Measurements from ENCODE around the gene CHCHD6. TPM values are rescaled to one million over a fixed set of nuclear protein-coding genes. Genes with fewer than 3 reads are reported as not detected.
A peak's percentile ranks its signal among the peaks of the same experiment; 100 is the strongest.

The CHCHD6 gene
- total and polyA plus RNA-seq, 4 donors, result 12.1 to 22.6 (median 17.5) TPM

GRCh38 chr3:126959921-126960603 lies 256.0 kb downstream of the CHCHD6 start:
- DNase-seq (peak in 2 of 3 donors; percentile 21 to 37), ATAC-seq (ENCODE audit: insufficient read depth, low FRiP score) (no peak)
- Histone ChIP-seq H3K27ac (ENCODE audit: low read depth in 1 of 2, low read length in 1 of 2) (peak overlapping the region in 1 of 2 donors; percentile 63), H3K4me3 (no peak overlapping the region), H3K27me3 (ENCODE audit: control insufficient read depth in 3 of 3, insufficient read depth in 3 of 3, low read length in 2 of 3) (no peaks in the 10 kb centered on the region), H3K9ac (ENCODE audit: insufficient read depth in 1 of 2, low read length in 2 of 2) (no peak overlapping the region), H3K36me3 (ENCODE audit: control insufficient read depth in 4 of 4, insufficient read depth in 4 of 4, low read length in 4 of 4) (peaks cover 0 to 3% (median 0%) of the 10 kb centered on the region in 4 donors), H3K9me3 (ENCODE audit: control insufficient read depth in 4 of 4, insufficient read depth in 3 of 4, low read length in 3 of 4) (peaks cover 0 to 2% (median 0%) of the 10 kb centered on the region in 4 donors), H3K4me1 (ENCODE audit: control insufficient read depth in 5 of 5, insufficient read depth in 5 of 5, low read length in 5 of 5) (peaks cover 0 to 15% (median 3%) of the 10 kb centered on the region in 5 donors)
- 79 to 81% methylated on average over 17 of the region's 17 CpGs for WGBS, 2 donors
- no peak for TF ChIP-seq CTCF (IDR thresholded peaks at IDR 0.05; ENCODE audit: control extremely low read depth, extremely low read depth)

- H3K36me3 ChIP-seq (ENCODE audit: control insufficient read depth in 4 of 4, insufficient read depth in 4 of 4, low read length in 4 of 4), result peaks cover 0 to 3% (median 0%) of the 10 kb centered on the region in 4 donors
- 80 to 82% methylated on average over 17 of the region's 17 CpGs for WGBS, 2 donors
- H3K27me3 ChIP-seq (ENCODE audit: control insufficient read depth in 3 of 3, insufficient read depth in 3 of 3, low read length in 2 of 3), result no peaks in the 10 kb centered on the region
- H3K27ac ChIP-seq (ENCODE audit: low read depth in 1 of 2, low read length in 1 of 2), result peak overlapping the region in 1 of 2 donors; percentile 48
- no peak overlapping the region for H3K4me3 ChIP-seq
- peaks cover 0 to 2% (median 0%) of the 10 kb centered on the region in 4 donors for H3K9me3 ChIP-seq (ENCODE audit: control insufficient read depth in 4 of 4, insufficient read depth in 3 of 4, low read length in 3 of 4)
- no peak for ATAC-seq (ENCODE audit: insufficient read depth, low FRiP score)
- no peak for DNase-seq
- peaks cover 0 to 15% (median 3%) of the 10 kb centered on the region in 5 donors for H3K4me1 ChIP-seq (ENCODE audit: control insufficient read depth in 5 of 5, insufficient read depth in 5 of 5, low read length in 5 of 5)
- no peak for TF ChIP-seq CTCF (IDR thresholded peaks at IDR 0.05; ENCODE audit: control extremely low read depth, extremely low read depth)
- no peak overlapping the region for H3K9ac ChIP-seq (ENCODE audit: insufficient read depth in 1 of 2, low read length in 2 of 2)
These were observed 256.6 kb downstream of the CHCHD6 start for GRCh38 chr3:126960604-126960995.

- Histone ChIP-seq H3K27me3 (ENCODE audit: control insufficient read depth in 3 of 3, insufficient read depth in 3 of 3, low read length in 2 of 3) (no peaks in the 10 kb centered on the region), H3K9ac (ENCODE audit: insufficient read depth in 1 of 2, low read length in 2 of 2) (no peak overlapping the region), H3K4me1 (ENCODE audit: control insufficient read depth in 5 of 5, insufficient read depth in 5 of 5, low read length in 5 of 5) (peaks cover 0 to 15% (median 3%) of the 10 kb centered on the region in 5 donors), H3K27ac (ENCODE audit: low read depth in 1 of 2, low read length in 1 of 2) (peak overlapping the region in 1 of 2 donors; percentile 18), H3K4me3 (no peak overlapping the region), H3K9me3 (ENCODE audit: control insufficient read depth in 4 of 4, insufficient read depth in 3 of 4, low read length in 3 of 4) (peaks cover 0 to 2% (median 0%) of the 10 kb centered on the region in 4 donors), H3K36me3 (ENCODE audit: control insufficient read depth in 4 of 4, insufficient read depth in 4 of 4, low read length in 4 of 4) (peaks cover 0 to 3% (median 0%) of the 10 kb centered on the region in 4 donors)
- no peak for TF ChIP-seq CTCF (IDR thresholded peaks at IDR 0.05; ENCODE audit: control extremely low read depth, extremely low read depth)
- ATAC-seq (ENCODE audit: insufficient read depth, low FRiP score), result peak; percentile 71
- peak in 1 of 3 donors; percentile 40 for DNase-seq
- 64 to 85% methylated on average over 8 of the region's 8 CpGs for WGBS, 2 donors
These were observed 257.3 kb downstream of the CHCHD6 start for GRCh38 chr3:126961191-126961790.
